HCT116 (cell line): ENCODE data around the gene LRRC53. TPM values are rescaled to one million over a fixed set of nuclear protein-coding genes. Genes with fewer than 3 reads are reported as not detected.

Experiments used
- ATAC-seq: fragments of 200-7000 bp; cut with Tn5 transposase; 2 replicates; pipeline ENCODE4 v1.9.1; 2020; ENCODE audit warnings: mild to moderate bottlenecking, moderate library complexity
- BruUV-seq: library from RNA; stranded (reverse); fragments of 400-500 nt; replicated peaks from 2 replicates; lab custom pipeline; 2021; lab: Mats Ljungman, UMichigan
- CTCF ChIA-PET: fragments of 300-600 bp; sonication (Branson Sonifier 250); formaldehyde crosslinking; loops from one replicate; lab custom pipeline; 2021; ENCODE audit warnings: antibody characterized with exemption; lab: Charles Lee
- POLR2A ChIA-PET: fragments of 300-600, 350-600 bp; sonication (Branson Sonifier 250); formaldehyde crosslinking; loops from one replicate; lab custom pipeline; 2021; ENCODE audit warnings: antibody characterized with exemption; lab: Charles Lee
- RAD21 ChIA-PET, 2 experiments: fragments of 300-600 bp; sonication (Branson Sonifier 250); formaldehyde crosslinking; loops; one replicate each; lab custom pipeline; 2023; ENCODE audit warnings: low total read pairs in 2 of 2; ENCODE audit not compliant: uncharacterized antibody in 2 of 2, unreplicated experiment in 2 of 2, low non-redundant PET in 1 of 2; lab: Charles Lee
- DNase-seq: peaks from one replicate; pipeline ENCODE4 v3.0.0-alpha.2; 2010; ENCODE audit warnings: low read depth, low spot score
- H2AFZ ChIP-seq: fragments of 200-600 bp; shearing (Covaris generic), sonication (generic); 2 replicates; pipeline ENCODE4 v1.6.1; 2017; ENCODE audit warnings: low read depth, mixed run types, mixed read lengths, antibody characterized with exemption, low read length; ENCODE audit not compliant: poor library complexity, severe bottlenecking
- H3K27ac ChIP-seq: 2 replicates; pipeline ENCODE4 v1.5.1; 2012; ENCODE audit warnings: low read depth, low read length
- H3K27me3 ChIP-seq: fragments of 200-600 bp; sonication (generic); 2 replicates; pipeline ENCODE4 v1.6.1; 2016; ENCODE audit warnings: mixed run types, low read length, mixed read lengths; ENCODE audit not compliant: insufficient read depth
- H3K36me3 ChIP-seq, 2 experiments: fragments of 200-500 bp in 1 of 2; fragments of 200-600 bp in 1 of 2; sonication (Bioruptor generic) in 1 of 2; sonication (generic) in 1 of 2; 2 replicates each; pipeline versions ENCODE4 v1.5.1 to v1.6.1; 2014 to 2016; ENCODE audit warnings: low read length in 2 of 2, inconsistent platforms in 1 of 2, mixed read lengths in 1 of 2, mixed run types in 1 of 2; ENCODE audit not compliant: insufficient read depth in 2 of 2, control insufficient read depth in 1 of 2
- H3K4me1 ChIP-seq, 2 experiments: fragments of 200-600 bp in 1 of 2; sonication (generic) in 1 of 2; 2 replicates each; pipeline versions ENCODE4 v1.5.1 to v1.6.1; 2012 to 2017; ENCODE audit warnings: low read length in 2 of 2, inconsistent platforms in 1 of 2, mild to moderate bottlenecking in 1 of 2, mixed read lengths in 1 of 2, mixed run types in 1 of 2, moderate library complexity in 1 of 2; ENCODE audit not compliant: insufficient read depth in 2 of 2, control insufficient read depth in 1 of 2
- H3K4me2 ChIP-seq: fragments of 200-600 bp; sonication (generic); 2 replicates; pipeline ENCODE4 v1.6.1; 2017; ENCODE audit warnings: mixed run types, low read length, mixed read lengths
- H3K4me3 ChIP-seq, 2 experiments: fragments of 200-600 bp in 1 of 2; sonication (generic) in 1 of 2; replicated peaks in 1 of 2; 2 replicates each; pipeline ENCODE4 v1.5.1; 2011 to 2016; ENCODE audit warnings: low read length in 2 of 2, control low read depth in 1 of 2, low read depth in 1 of 2, mild to moderate bottlenecking in 1 of 2, mixed read lengths in 1 of 2, mixed run types in 1 of 2
- H3K79me2 ChIP-seq: fragments of 200-600 bp; sonication (generic); 2 replicates; pipeline ENCODE4 v1.6.1; 2017; ENCODE audit warnings: mild to moderate bottlenecking, mixed run types, low read length, moderate library complexity, mixed read lengths; ENCODE audit not compliant: insufficient read depth
- H3K9ac ChIP-seq: fragments of 200-600 bp; sonication (generic); 2 replicates; pipeline ENCODE4 v1.6.1; 2016; ENCODE audit warnings: low read length, mixed read lengths
- H3K9me2 ChIP-seq: fragments of 200-600 bp; sonication (generic), shearing (Covaris generic); 2 replicates; pipeline ENCODE4 v1.6.1; 2017; ENCODE audit warnings: mixed run types, mild to moderate bottlenecking, moderate library complexity; ENCODE audit not compliant: insufficient read depth
- H3K9me3 ChIP-seq, 2 experiments: fragments of 200-500 bp in 1 of 2; fragments of 200-600 bp in 1 of 2; sonication (Bioruptor generic) in 1 of 2; sonication (generic) in 1 of 2; 2 replicates each; pipeline ENCODE4 v1.6.1; 2014 to 2017; ENCODE audit warnings: low read length in 2 of 2, mixed read lengths in 2 of 2, inconsistent platforms in 1 of 2, low read depth in 1 of 2, mild to moderate bottlenecking in 1 of 2, mixed run types in 1 of 2, moderate library complexity in 1 of 2; ENCODE audit not compliant: control insufficient read depth in 1 of 2, insufficient read depth in 1 of 2
- H4K20me1 ChIP-seq: fragments of 200-600 bp; sonication (generic), shearing (Covaris generic); 2 replicates; pipeline ENCODE4 v1.6.1; 2017; ENCODE audit warnings: mixed run types, mild to moderate bottlenecking, moderate library complexity; ENCODE audit not compliant: insufficient read depth
- ELF1 ChIP-seq: IDR thresholded peaks from 2 replicates; pipeline ENCODE4 v1.6.1; 2012; ENCODE audit warnings: low read depth, borderline replicate concordance
- JUND ChIP-seq: IDR thresholded peaks from 2 replicates; pipeline ENCODE4 v1.6.1; 2012
- POLR2A ChIP-seq: IDR thresholded peaks from 2 replicates; pipeline ENCODE4 v1.7.0; 2011; ENCODE audit warnings: borderline replicate concordance; ENCODE audit not compliant: insufficient read depth, insufficient read length; ENCODE audit errors: extremely low read depth
- POLR2AphosphoS5 ChIP-seq: IDR thresholded peaks from 2 replicates; pipeline ENCODE4 v1.6.1; 2011; ENCODE audit warnings: mild to moderate bottlenecking, low read depth, low read length, moderate library complexity
- RAD21 ChIP-seq: IDR thresholded peaks from 2 replicates; pipeline ENCODE4 v1.6.1; 2012; ENCODE audit warnings: low read depth, mild to moderate bottlenecking
- SRF ChIP-seq: IDR thresholded peaks from 2 replicates; pipeline ENCODE4 v1.6.1; 2012; ENCODE audit warnings: low read depth
- ZNF274 ChIP-seq: fragments of 200-500 bp; sonication (Bioruptor generic); IDR thresholded peaks from 2 replicates; pipeline ENCODE4 v1.6.1; 2014; ENCODE audit warnings: mild to moderate bottlenecking, low read depth, low read length, inconsistent platforms
- intact Hi-C: fragments of 100-400 bp; cut with micrococcal nuclease; formaldehyde crosslinking; loops from 2 replicates; pipeline ENCODE4 v1.10.0; 2022
- total RNA-seq: library from RNA; stranded (reverse); gene quantifications from one replicate; pipeline ENCODE4 v1.2.1, GENCODE V29; 2021; ENCODE audit not compliant: unreplicated experiment
- TF ChIP-seq, protein P1 (sequence below): IDR thresholded peaks from 2 replicates; pipeline ENCODE4 v1.6.1; 2011; ENCODE audit warnings: mild to moderate bottlenecking, low read length, moderate library complexity; ENCODE audit not compliant: insufficient replicate concordance; ENCODE audit errors: extremely low read depth
- TF ChIP-seq, protein P2 (sequence below), 3 experiments: fragments of 200-600 bp in 1 of 3; sonication (generic) in 1 of 3; IDR thresholded peaks in 2 of 3; conservative IDR thresholded peaks in 1 of 3; 2 replicates each; pipeline ENCODE4 v1.5.1; 2012 to 2017; ENCODE audit warnings: low read depth in 2 of 3, low read length in 2 of 3, antibody characterized with exemption in 1 of 3, borderline replicate concordance in 1 of 3, control low read depth in 1 of 3, mild to moderate bottlenecking in 1 of 3, mixed read lengths in 1 of 3, mixed run types in 1 of 3, moderate library complexity in 1 of 3; ENCODE audit not compliant: insufficient read depth in 1 of 3
- TF ChIP-seq, protein P3 (sequence below): IDR thresholded peaks from 2 replicates; pipeline ENCODE4 v1.6.1; 2012; ENCODE audit warnings: low read depth
- TF ChIP-seq, protein P4 (sequence below): IDR thresholded peaks from 2 replicates; pipeline ENCODE4 v1.6.1; 2012

Gene LRRC53
- total RNA-seq, 1 experiment from 2014 or later = not detected

DNA sequence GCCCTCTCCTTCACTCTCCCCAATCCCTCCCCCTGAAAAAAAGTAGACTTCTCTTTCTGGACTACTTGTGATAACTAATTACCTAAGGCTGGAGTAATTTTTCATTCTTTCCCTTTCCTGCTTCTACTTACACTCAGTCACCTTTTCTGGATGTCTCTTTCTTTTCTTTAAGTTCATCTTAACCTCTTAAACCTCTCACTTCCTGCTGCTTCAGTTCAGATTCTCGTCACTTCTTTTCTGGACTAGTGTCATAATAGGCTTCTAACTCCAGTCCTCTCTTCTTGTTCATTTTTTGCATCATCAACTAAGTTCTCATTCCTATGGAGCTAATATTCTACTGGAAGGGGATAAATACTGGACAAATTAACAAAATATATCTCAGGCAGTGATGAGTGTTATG is 75.4 kb downstream of the LRRC53 start:
- no peak overlapping the region for H3K4me2 ChIP-seq
- BruUV-seq = no TSS peak
- RAD21 ChIA-PET = no interaction called here
- no peak for ATAC-seq
- no peaks in the 10 kb centered on the region for H3K4me1 ChIP-seq
- no peak overlapping the region for H3K9ac ChIP-seq
- H3K27me3 ChIP-seq = 0 out of 2 replicates have a peak, but pooled peaks cover 2% of the 10 kb centered on the region
- no peak overlapping the region for H3K4me3 ChIP-seq
- intact Hi-C loops = loop anchor here (10.0 kb wide), 1 partner anchor 412 kb away; no protein-coding TSS in a partner anchor
- POLR2A ChIA-PET = no interaction called here
- H3K9me3 ChIP-seq = no peaks in the 10 kb centered on the region
- TF ChIP-seq POLR2A (no peak), ZNF274 (no peak), POLR2AphosphoS5 (no peak), JUND (no peak), SRF (no peak), RAD21 (no peak), ELF1 (no peak)
- TF ChIP-seq, protein P1, sequence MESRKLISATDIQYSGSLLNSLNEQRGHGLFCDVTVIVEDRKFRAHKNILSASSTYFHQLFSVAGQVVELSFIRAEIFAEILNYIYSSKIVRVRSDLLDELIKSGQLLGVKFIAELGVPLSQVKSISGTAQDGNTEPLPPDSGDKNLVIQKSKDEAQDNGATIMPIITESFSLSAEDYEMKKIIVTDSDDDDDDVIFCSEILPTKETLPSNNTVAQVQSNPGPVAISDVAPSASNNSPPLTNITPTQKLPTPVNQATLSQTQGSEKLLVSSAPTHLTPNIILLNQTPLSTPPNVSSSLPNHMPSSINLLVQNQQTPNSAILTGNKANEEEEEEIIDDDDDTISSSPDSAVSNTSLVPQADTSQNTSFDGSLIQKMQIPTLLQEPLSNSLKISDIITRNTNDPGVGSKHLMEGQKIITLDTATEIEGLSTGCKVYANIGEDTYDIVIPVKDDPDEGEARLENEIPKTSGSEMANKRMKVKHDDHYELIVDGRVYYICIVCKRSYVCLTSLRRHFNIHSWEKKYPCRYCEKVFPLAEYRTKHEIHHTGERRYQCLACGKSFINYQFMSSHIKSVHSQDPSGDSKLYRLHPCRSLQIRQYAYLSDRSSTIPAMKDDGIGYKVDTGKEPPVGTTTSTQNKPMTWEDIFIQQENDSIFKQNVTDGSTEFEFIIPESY = no peak
- TF ChIP-seq, protein P2, sequence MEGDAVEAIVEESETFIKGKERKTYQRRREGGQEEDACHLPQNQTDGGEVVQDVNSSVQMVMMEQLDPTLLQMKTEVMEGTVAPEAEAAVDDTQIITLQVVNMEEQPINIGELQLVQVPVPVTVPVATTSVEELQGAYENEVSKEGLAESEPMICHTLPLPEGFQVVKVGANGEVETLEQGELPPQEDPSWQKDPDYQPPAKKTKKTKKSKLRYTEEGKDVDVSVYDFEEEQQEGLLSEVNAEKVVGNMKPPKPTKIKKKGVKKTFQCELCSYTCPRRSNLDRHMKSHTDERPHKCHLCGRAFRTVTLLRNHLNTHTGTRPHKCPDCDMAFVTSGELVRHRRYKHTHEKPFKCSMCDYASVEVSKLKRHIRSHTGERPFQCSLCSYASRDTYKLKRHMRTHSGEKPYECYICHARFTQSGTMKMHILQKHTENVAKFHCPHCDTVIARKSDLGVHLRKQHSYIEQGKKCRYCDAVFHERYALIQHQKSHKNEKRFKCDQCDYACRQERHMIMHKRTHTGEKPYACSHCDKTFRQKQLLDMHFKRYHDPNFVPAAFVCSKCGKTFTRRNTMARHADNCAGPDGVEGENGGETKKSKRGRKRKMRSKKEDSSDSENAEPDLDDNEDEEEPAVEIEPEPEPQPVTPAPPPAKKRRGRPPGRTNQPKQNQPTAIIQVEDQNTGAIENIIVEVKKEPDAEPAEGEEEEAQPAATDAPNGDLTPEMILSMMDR (IDR thresholded peaks at IDR 0.05 in 2 of 3, conservative IDR thresholded peaks at IDR 0.05 in 1 of 3; ENCODE audit: borderline replicate concordance in 1 of 3, insufficient read depth in 1 of 3, low read depth in 2 of 3, low read length in 2 of 3) = no peak
- TF ChIP-seq, protein P3, sequence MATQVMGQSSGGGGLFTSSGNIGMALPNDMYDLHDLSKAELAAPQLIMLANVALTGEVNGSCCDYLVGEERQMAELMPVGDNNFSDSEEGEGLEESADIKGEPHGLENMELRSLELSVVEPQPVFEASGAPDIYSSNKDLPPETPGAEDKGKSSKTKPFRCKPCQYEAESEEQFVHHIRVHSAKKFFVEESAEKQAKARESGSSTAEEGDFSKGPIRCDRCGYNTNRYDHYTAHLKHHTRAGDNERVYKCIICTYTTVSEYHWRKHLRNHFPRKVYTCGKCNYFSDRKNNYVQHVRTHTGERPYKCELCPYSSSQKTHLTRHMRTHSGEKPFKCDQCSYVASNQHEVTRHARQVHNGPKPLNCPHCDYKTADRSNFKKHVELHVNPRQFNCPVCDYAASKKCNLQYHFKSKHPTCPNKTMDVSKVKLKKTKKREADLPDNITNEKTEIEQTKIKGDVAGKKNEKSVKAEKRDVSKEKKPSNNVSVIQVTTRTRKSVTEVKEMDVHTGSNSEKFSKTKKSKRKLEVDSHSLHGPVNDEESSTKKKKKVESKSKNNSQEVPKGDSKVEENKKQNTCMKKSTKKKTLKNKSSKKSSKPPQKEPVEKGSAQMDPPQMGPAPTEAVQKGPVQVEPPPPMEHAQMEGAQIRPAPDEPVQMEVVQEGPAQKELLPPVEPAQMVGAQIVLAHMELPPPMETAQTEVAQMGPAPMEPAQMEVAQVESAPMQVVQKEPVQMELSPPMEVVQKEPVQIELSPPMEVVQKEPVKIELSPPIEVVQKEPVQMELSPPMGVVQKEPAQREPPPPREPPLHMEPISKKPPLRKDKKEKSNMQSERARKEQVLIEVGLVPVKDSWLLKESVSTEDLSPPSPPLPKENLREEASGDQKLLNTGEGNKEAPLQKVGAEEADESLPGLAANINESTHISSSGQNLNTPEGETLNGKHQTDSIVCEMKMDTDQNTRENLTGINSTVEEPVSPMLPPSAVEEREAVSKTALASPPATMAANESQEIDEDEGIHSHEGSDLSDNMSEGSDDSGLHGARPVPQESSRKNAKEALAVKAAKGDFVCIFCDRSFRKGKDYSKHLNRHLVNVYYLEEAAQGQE = no peak
- TF ChIP-seq, protein P4, sequence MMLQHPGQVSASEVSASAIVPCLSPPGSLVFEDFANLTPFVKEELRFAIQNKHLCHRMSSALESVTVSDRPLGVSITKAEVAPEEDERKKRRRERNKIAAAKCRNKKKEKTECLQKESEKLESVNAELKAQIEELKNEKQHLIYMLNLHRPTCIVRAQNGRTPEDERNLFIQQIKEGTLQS = no peak
- H2AFZ ChIP-seq = no peak overlapping the region
- H3K36me3 ChIP-seq = no peaks in the 10 kb centered on the region
- H3K27ac ChIP-seq = no peak overlapping the region
- DNase-seq = no peak
- no peaks in the 10 kb centered on the region for H4K20me1 ChIP-seq
- no peaks in the 10 kb centered on the region for H3K9me2 ChIP-seq
- H3K79me2 ChIP-seq = no peaks in the 10 kb centered on the region
- CTCF ChIA-PET = no interaction called here
